ENCODE results near the gene ZFAND2A. TPM values are rescaled to one million over a fixed set of nuclear protein-coding genes. Genes with fewer than 3 reads are reported as not detected.

ZFAND2A gene
- total RNA-seq, 6 donors from 2014 or later, result 12.5 to 45.1 (median 21.6) TPM

DNA sequence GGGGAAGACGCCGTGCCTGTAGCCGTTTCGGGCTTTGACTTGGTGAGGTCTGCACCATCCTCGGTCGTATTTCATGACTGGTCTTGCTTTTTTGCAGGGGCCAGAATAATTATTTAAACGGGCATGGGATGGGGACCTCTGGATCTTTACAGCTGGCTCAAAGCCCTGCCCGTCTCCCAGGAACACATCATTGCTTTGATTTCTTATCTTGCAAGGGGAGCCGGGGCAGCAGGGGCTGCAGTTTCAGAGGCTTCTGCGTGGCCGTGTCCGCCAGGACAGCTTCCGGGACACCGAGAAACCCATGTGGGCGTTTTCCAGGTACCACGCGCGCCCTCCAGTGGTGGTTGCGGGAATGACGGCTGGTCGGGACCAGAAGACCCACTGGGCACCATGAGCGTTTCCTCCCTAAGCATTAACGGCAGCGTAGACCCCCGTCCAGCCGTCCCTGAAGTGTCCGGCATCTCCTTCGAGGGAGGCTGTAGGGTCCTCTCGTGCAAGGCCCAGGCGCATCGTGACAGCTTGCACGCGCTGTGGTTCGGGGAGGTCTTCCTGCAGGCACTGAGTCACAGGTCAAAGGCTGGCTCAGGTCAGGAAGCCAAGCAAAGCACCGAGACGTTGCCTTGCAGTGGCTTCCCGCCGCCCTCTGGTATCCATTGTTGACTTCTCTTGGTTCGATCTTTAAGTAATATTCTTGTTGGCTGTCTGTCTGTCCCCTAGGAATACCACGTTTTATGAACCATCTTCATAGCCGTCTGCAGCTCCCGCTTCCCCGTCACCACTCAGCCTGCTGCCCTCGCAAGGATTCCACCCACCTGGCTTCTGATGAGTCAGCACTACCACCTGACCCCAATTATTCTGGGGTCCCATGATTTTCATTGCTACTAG lies 16.2 kb upstream of the ZFAND2A start:
- 31 to 34% methylated on average over 26 to 32 of the region's 44 CpGs for WGBS, 2 donors
- peak overlapping the region in 3 of 4 donors; percentile 16 to 39 (median 23) for H3K4me3 ChIP-seq
- TF ChIP-seq POLR2A (IDR thresholded peaks at IDR 0.05) (no peak), POLR2AphosphoS5 (IDR thresholded peaks at IDR 0.05) (no peak), EP300 (IDR thresholded peaks at IDR 0.05) (no peak)
- TF ChIP-seq, protein P1, sequence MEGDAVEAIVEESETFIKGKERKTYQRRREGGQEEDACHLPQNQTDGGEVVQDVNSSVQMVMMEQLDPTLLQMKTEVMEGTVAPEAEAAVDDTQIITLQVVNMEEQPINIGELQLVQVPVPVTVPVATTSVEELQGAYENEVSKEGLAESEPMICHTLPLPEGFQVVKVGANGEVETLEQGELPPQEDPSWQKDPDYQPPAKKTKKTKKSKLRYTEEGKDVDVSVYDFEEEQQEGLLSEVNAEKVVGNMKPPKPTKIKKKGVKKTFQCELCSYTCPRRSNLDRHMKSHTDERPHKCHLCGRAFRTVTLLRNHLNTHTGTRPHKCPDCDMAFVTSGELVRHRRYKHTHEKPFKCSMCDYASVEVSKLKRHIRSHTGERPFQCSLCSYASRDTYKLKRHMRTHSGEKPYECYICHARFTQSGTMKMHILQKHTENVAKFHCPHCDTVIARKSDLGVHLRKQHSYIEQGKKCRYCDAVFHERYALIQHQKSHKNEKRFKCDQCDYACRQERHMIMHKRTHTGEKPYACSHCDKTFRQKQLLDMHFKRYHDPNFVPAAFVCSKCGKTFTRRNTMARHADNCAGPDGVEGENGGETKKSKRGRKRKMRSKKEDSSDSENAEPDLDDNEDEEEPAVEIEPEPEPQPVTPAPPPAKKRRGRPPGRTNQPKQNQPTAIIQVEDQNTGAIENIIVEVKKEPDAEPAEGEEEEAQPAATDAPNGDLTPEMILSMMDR (IDR thresholded peaks at IDR 0.05), result peak; percentile 90 to 94 (median 92)
- peak overlapping the region in 2 of 4 donors; percentile 28 to 49 for H3K27ac ChIP-seq
- DNase-seq (peak; percentile 88 to 97), ATAC-seq (ENCODE audit: low FRiP score in 2 of 2) (peak; percentile 86 to 93)
- H3K9me3 ChIP-seq, result no peaks in the 10 kb centered on the region
- no peaks in the 10 kb centered on the region for H3K27me3 ChIP-seq
- H3K36me3 ChIP-seq, result no peaks in the 10 kb centered on the region
- H3K4me1 ChIP-seq, result peaks cover 9 to 18% (median 9%) of the 10 kb centered on the region in 4 donors

- Histone ChIP-seq H3K36me3 (no peaks in the 10 kb centered on the region), H3K4me3 (peak overlapping the region in 3 of 4 donors; percentile 16 to 39 (median 23)), H3K27ac (peak overlapping the region in 2 of 4 donors; percentile 28 to 49), H3K4me1 (peaks cover 9 to 18% (median 9%) of the 10 kb centered on the region in 4 donors), H3K9me3 (no peaks in the 10 kb centered on the region), H3K27me3 (no peaks in the 10 kb centered on the region)
- WGBS, 2 donors, result 88 to 91% methylated on average over 15 of the region's 15 CpGs
- DNase-seq (no peak), ATAC-seq (ENCODE audit: low FRiP score in 2 of 2) (no peak)
- TF ChIP-seq POLR2A (IDR thresholded peaks at IDR 0.05) (no peak), POLR2AphosphoS5 (IDR thresholded peaks at IDR 0.05) (no peak), EP300 (IDR thresholded peaks at IDR 0.05) (no peak)
- TF ChIP-seq, protein P1 (IDR thresholded peaks at IDR 0.05), result no peak
Observed at GRCh38 chr7:1175597-1175966, 15.6 kb upstream of the ZFAND2A start.

GRCh38 chr7:1174881-1175596 lies 15.0 kb upstream of the ZFAND2A start:
- DNase-seq, result peak in 1 of 2 donors; percentile 72
- H3K27ac ChIP-seq, result no peak overlapping the region
- no peak for TF ChIP-seq POLR2AphosphoS5 (IDR thresholded peaks at IDR 0.05)
- TF ChIP-seq, protein P1 (IDR thresholded peaks at IDR 0.05), result no peak
- TF ChIP-seq POLR2A (IDR thresholded peaks at IDR 0.05), result no peak
- no peak for TF ChIP-seq EP300 (IDR thresholded peaks at IDR 0.05)
- H3K9me3 ChIP-seq, result no peaks in the 10 kb centered on the region
- H3K36me3 ChIP-seq, result no peaks in the 10 kb centered on the region
- H3K4me1 ChIP-seq, result peaks cover 10 to 20% (median 11%) of the 10 kb centered on the region in 4 donors
- H3K27me3 ChIP-seq, result no peaks in the 10 kb centered on the region
- H3K4me3 ChIP-seq, result no peak overlapping the region
- no peak for ATAC-seq (ENCODE audit: low FRiP score in 2 of 2)
- 94 to 95% methylated on average over 18 to 25 of the region's 29 CpGs for WGBS, 2 donors

DNA sequence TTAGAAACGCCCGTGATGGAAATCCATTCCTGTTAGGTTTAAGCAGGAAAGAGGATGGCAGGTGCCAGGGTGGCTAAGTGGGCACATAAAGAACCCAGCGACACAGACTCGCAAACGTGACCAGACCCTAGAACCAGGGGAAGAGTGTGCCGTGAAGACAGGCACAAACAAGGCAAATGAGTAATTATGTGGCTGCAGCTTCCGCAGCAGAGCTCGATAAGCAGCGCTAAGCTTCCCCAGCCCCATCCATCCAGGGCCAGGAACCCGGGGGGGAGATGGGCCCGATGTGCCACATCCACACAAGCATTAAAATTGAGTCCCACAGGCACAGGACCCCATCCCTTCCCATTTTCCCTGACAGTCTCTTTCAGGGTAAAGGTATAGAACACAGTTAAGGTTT lies 14.0 kb upstream of the ZFAND2A start:
- no peak for ATAC-seq (ENCODE audit: low FRiP score in 2 of 2)
- H3K27ac ChIP-seq, result no peak overlapping the region
- DNase-seq, result peak in 1 of 2 donors; percentile 32
- 73 to 81% methylated on average over 11 of the region's 11 CpGs for WGBS, 2 donors
- H3K4me3 ChIP-seq, result no peak overlapping the region
- H3K4me1 ChIP-seq, result peaks cover 12 to 30% (median 18%) of the 10 kb centered on the region in 4 donors
- H3K9me3 ChIP-seq, result no peaks in the 10 kb centered on the region
- TF ChIP-seq EP300 (IDR thresholded peaks at IDR 0.05), result no peak
- TF ChIP-seq POLR2A (IDR thresholded peaks at IDR 0.05), result no peak
- no peak for TF ChIP-seq POLR2AphosphoS5 (IDR thresholded peaks at IDR 0.05)
- TF ChIP-seq, protein P1 (IDR thresholded peaks at IDR 0.05), result no peak
- no peaks in the 10 kb centered on the region for H3K36me3 ChIP-seq
- H3K27me3 ChIP-seq, result no peaks in the 10 kb centered on the region
